Left forelimb (tissue), 1 donor: ENCODE data around the gene BRPF3.

Source experiments
- DNase-seq: peaks from one replicate; pipeline ENCODE4 v3.0.0-alpha.2; 2018; ENCODE audit warnings: low spot score

Gene BRPF3

DNA sequence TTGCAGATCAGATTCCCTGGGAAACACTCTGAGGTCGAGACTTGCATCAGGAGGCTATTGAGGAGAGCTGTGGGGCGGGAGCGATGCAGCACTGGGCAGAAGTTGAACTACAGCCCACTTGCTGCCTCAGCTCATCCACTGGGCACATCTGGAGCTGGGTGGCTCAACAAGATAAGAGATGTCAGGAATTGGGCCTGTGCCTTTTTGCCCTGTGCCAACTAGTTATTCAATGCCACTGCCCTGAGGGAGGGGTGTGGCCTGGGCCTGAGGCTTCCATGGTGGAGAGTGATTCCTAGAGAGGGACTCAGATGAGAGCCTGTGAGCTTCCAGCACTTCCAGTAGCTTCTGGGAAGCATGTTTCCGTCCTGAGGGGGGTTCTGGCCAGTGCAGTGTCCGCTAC, 32.7 kb downstream of the BRPF3 start:
- no peak for DNase-seq

GRCh38 chr6:36230371-36230770, 33.8 kb downstream of the BRPF3 start:
- DNase-seq = peak; percentile 41

GRCh38 chr6:36232172-36232571, 35.6 kb downstream of the BRPF3 start:
- no peak for DNase-seq

GRCh38 chr6:36235309-36235708, 38.8 kb downstream of the BRPF3 start:
- DNase-seq = no peak

- no peak for DNase-seq
Observed at GRCh38 chr6:36235862-36236261, 39.3 kb downstream of the BRPF3 start.

- no peak for DNase-seq
Observed at GRCh38 chr6:36239774-36240173, 43.2 kb downstream of the BRPF3 start.

DNA sequence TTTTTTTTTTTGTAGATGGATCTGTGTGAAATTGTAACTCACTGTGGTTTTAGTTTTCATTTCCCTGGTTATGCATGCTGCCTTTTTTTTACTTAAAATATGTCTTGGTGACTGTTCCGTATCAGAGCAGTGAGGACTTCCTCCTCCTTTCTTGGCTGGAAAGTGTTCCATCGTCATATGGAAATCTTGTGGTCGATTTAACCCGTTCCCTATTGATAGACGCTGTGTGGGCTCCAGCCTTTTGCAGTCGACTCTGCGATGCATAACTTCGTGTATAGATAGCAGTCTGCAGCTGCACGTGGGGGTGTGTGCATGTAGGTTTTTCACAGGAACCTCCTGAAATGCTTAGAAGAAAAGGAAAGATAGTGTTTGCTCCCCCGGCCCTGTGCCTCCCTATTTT, 45.2 kb downstream of the BRPF3 start:
- DNase-seq = no peak

DNA sequence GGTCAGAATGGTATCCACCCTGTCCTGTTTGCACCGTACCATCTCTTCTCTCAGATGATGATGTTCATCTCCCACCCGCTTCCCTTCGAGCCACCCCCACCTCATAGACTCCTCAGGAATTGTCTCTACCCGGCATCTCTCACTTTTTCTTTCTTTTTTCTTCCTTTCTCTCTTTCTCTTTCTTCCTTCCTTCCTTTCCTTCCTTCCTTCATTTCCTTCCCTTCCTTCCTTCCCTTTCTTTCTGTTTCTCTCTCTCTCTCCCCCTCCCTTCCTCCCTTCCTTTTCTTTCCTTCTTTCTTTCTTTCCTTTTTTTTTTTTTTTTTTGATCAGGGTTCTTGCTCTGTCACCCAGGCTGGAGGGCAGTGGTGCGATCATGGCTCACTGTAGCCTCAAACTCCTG, 45.6 kb downstream of the BRPF3 start:
- no peak for DNase-seq

DNA sequence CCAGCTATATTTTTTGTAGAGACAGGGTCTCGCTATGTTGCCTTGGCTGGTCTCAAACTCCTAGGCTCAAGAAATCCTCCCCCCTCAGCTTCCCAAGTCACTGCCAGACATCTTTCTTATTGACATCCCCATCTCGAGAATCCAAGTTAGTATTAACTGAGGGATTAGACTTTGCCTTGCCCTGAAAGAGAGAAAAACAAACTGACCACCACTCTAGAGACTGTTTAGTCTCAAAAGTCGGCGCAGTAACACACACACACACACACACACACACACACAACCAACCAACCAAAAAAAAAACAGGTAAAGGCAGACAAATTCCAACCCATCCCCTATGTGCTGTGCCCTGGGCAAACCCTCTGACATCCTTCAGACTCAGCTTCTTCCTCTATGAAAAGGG, 46.1 kb downstream of the BRPF3 start:
- DNase-seq = no peak

DNA sequence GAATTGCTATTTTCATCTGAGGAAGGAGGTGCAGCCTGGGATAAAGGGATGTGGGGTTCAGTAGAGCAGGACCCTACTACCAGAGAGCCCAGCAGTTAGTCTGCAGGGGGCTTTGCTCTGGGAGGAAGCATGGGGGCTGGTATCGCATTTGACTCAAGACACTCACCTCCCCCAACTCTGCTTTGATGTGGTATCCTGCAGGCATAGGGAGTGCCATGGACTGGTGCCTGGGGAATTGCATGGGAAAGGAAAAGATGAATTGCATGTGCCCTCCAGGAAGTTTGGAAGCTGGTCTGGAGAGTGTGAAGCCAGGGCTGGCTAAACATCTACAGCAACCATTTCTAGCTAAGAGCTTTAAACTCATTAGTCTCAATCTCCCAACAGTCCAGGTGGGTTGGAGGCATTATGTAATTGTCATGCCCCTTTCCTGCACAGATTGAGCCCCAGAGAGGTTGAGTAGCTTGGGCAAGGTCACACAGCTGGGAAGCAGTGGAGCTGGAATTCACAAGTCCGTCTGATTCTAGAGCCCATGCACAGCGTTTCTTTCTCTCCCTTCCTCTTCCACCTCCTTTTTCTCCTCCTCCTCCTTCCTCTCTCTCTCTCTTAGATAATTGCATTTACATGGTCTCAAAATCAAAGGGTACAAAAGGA, 47.1 kb downstream of the BRPF3 start:
- DNase-seq = no peak

DNA sequence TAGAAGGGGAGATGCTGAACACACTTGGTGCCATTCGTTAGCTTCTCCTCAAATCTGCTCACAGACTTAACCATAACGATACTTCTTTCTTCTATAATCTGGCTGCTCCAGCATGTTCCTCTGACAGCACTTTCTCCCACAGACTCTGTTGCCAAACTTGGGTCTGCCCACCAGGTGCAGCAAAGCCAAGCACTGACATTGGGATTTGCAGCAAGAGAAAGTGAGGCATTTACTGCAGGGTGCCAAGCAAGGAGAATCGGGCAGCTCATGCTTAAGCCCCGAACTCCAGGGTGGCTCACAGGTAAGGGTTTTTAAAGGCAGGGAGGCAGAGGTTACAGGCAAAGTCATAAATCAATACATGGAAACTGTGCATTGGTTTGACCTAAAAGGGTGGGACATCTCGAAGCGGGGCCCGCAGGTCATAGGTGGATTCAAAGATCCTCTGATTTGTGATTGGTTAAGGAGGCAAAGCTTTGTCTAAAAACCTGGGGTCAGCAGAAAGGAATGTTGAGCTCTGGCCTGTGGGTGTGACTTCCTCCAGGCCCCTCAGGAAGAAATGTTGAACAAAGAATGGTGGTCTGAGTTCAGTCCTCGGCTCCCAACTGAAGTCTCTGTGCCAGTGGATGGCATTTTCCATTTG, 48.2 kb downstream of the BRPF3 start:
- no peak for DNase-seq

- DNase-seq = no peak
Observed at GRCh38 chr6:36245572-36246061, 49.1 kb downstream of the BRPF3 start.

- DNase-seq = no peak
Observed at GRCh38 chr6:36246506-36247268, 50.1 kb downstream of the BRPF3 start.

DNA sequence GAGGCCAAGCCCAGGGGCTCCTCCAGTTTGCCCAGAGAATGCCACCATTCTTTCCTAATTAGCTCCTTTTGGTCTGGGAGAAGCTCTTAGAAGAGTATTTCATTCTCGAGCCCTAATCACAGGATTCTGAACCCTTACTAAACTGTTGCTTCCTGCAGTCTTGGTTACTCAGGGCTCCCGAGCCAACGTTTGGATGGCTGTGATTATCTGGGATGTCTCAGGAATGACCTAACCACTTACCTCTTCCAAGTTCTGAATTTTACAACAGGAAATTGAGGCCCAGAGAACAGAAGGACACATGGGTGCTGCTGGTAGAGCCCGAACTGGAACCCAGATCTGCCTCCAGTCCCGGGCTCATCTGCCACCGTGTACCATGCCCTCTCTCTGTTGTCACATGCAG, 51.1 kb downstream of the BRPF3 start:
- no peak for DNase-seq

DNA sequence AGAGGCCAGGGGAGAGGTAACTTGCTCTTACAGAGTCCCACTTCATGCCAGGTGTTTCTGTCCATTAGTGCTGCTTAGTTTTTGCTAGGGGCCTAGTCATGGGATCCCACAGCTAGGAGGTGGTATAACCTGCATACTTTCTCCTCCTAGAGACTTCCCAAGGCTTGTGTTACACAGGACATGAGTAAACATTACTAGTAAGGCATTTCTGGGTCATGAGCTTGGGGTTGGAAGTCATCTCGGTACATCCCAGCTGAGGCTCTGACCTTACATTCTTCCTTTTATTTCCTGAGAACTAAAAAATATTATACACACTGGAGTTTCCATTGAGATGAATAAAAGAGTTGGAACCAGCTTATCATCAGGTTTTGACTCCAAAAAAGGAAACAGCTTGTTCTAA, 52.4 kb downstream of the BRPF3 start:
- DNase-seq = no peak

GRCh38 chr6:36249536-36249935, 53.0 kb downstream of the BRPF3 start:
- DNase-seq = no peak

DNA sequence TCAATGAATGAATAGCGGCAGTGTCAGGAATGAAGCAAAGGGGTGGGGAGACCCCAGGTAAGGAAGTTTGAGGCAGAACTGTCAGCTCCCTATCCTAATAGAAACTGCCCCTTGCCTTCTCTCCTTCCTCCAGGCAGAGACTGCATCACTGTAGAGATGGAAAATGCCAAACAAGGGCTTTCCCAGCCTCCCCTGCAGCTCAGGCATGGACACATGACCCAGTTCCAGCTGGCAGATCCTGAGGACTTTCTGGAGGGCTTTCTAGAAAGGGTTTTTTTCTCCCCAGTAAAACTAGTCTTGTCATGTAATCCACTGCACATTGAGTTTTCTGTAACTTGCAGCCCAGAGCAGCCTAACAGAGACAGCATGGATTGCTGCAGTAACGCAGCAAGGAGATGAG, 55.5 kb downstream of the BRPF3 start:
- no peak for DNase-seq

- DNase-seq = no peak
Observed at GRCh38 chr6:36263390-36264000, 67.0 kb downstream of the BRPF3 start.

DNA sequence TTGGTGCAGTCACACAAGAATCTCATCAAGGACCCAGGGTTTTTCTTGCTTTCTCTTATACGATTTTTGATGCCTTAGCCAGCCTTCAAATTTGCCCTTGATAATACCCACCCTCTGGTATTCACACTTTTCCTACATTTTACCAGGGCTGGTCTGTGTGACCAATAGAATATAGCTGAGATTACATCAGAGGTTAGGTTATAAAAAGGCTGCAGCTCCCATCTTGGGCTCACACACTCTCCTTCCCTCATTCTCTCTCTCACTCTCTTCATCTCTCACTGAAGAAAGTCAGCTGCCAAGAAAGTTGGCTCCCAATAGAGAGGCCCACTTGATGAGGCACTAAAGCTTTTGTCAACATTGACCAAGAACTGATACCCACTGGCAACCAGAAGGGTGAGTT, 69.2 kb downstream of the BRPF3 start:
- DNase-seq = no peak

DNA sequence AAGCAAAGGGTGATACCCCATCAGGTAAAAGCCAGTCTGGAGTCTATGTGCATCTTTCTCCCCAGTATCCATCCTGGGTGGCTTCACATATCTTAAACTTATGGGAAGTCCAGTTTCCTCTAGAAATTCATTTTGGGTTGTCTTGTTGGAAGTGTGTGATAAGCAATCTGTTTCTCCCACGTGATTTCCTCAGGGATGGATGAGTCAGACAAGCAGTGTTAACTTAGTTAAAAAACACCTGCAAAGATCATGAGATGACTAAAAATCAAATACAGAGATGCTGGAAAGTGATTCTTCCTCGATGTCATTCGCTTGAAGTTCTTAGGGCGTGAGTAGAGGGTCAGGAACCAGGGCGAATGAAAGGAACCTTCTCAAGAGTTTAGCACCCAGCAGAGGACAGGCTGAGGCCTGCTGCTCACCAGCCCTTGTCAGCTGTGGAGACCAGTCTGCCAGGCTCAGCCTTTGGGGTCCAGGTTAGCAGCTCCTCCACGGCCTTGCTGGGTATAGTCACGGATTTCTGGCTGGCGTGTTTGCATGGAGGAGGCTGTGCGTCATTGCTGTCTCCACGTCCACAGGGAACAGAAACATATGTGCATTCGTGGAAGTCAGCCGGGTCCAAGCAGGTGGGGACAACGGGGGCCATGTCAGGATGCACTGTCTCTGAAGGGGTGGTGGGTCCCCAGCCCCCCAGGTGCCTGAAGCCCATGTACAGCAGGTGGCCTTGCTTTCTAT, 70.5 kb downstream of the BRPF3 start:
- DNase-seq = no peak

- no peak for DNase-seq
Observed at GRCh38 chr6:36267731-36268477, 71.4 kb downstream of the BRPF3 start.
